ENCODE results near the gene PTGFRN. TPM values are rescaled to one million over a fixed set of nuclear protein-coding genes. Genes with fewer than 3 reads are reported as not detected.

The PTGFRN gene
- total and polyA plus RNA-seq, 2 experiments from 2014 or later: 17.4 to 32.7 TPM

DNA sequence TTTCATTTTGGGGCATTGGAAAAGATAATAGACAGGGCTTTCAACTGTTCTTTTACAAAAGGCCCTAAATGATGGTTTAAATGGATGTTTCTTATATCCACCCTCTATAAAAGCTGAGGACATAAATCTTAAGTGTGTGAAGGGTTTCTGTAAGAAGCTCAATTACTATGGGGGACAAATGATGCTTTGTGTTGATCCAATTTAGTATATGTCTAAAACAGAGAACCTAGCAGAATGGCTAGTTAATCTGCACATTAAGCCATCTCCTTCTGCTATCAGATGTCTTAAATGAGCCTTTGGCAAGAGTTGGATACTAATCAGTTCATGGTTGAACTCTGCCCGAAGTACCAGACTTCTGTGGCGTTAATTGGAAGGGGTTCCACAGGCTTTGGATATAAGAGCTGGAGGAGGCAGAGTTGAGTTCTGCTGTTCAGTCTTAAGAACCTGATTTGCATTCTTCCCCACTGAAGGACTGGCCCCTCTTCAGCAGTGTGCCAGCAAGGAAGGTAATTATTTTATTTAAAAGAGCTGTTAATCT is 43.1 kb downstream of the PTGFRN start:
- Histone ChIP-seq H3K27me3 (ENCODE audit: insufficient read depth) (no peaks in the 10 kb centered on the region), H3K9me2 (ENCODE audit: insufficient read depth) (no peaks in the 10 kb centered on the region), H3K4me1 (ENCODE audit: insufficient read depth) (peaks cover 18% of the 10 kb centered on the region), H3K4me3 (no peak overlapping the region), H3K36me3 (ENCODE audit: insufficient read depth) (no peaks in the 10 kb centered on the region), H3K4me2 (no peak overlapping the region), H3F3A (replicated peaks; ENCODE audit: low read depth) (no peaks in the 10 kb centered on the region), H3K79me2 (replicated peaks; ENCODE audit: insufficient read depth) (no peaks in the 10 kb centered on the region), H3K27ac (ENCODE audit: low read depth) (no peak overlapping the region), H2AFZ (no peak overlapping the region), H4K20me1 (replicated peaks; ENCODE audit: insufficient read depth) (peaks cover 10% of the 10 kb centered on the region)
- Mint-ChIP-seq H3K9me3 (no peaks in the 10 kb centered on the region), H3K36me3 (ENCODE audit: low read depth) (peaks cover 25% of the 10 kb centered on the region), H3K4me3 (no peak overlapping the region), H3K27ac (no peak overlapping the region), H3K27me3 (ENCODE audit: insufficient read depth, low read depth, poor library complexity) (no peaks in the 10 kb centered on the region), H3K4me1 (peaks cover 6% of the 10 kb centered on the region; the same call in 2 of the 3 replicates)
- ATAC-seq (no peak), DNase-seq (ENCODE audit: low spot score) (no peak)
- TF ChIP-seq, protein P1, sequence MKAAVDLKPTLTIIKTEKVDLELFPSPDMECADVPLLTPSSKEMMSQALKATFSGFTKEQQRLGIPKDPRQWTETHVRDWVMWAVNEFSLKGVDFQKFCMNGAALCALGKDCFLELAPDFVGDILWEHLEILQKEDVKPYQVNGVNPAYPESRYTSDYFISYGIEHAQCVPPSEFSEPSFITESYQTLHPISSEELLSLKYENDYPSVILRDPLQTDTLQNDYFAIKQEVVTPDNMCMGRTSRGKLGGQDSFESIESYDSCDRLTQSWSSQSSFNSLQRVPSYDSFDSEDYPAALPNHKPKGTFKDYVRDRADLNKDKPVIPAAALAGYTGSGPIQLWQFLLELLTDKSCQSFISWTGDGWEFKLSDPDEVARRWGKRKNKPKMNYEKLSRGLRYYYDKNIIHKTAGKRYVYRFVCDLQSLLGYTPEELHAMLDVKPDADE (IDR thresholded peaks at IDR 0.05): no peak
- TF ChIP-seq ZNF114 (CRISPR knock-in tag; IDR thresholded peaks at IDR 0.05) (no peak), CREB1 (CRISPR knock-in tag; IDR thresholded peaks at IDR 0.05; ENCODE audit: low read depth) (no peak), EZH2phosphoT487 (IDR thresholded peaks at IDR 0.05; ENCODE audit: unreplicated experiment) (no peak), JUNB (IDR thresholded peaks at IDR 0.05; ENCODE audit: unreplicated experiment) (no peak), ZNF331 (CRISPR knock-in tag; IDR thresholded peaks at IDR 0.05; ENCODE audit: low read depth) (no peak), POLR2AphosphoS5 (IDR thresholded peaks at IDR 0.05; ENCODE audit: low read depth) (no peak), STAT1 (IDR thresholded peaks at IDR 0.05; ENCODE audit: unreplicated experiment) (no peak), NANOG (IDR thresholded peaks at IDR 0.05; ENCODE audit: borderline replicate concordance) (no peak), EZH2 (IDR thresholded peaks at IDR 0.05; ENCODE audit: low read depth, unreplicated experiment) (no peak)
- TF ChIP-seq, protein P2, sequence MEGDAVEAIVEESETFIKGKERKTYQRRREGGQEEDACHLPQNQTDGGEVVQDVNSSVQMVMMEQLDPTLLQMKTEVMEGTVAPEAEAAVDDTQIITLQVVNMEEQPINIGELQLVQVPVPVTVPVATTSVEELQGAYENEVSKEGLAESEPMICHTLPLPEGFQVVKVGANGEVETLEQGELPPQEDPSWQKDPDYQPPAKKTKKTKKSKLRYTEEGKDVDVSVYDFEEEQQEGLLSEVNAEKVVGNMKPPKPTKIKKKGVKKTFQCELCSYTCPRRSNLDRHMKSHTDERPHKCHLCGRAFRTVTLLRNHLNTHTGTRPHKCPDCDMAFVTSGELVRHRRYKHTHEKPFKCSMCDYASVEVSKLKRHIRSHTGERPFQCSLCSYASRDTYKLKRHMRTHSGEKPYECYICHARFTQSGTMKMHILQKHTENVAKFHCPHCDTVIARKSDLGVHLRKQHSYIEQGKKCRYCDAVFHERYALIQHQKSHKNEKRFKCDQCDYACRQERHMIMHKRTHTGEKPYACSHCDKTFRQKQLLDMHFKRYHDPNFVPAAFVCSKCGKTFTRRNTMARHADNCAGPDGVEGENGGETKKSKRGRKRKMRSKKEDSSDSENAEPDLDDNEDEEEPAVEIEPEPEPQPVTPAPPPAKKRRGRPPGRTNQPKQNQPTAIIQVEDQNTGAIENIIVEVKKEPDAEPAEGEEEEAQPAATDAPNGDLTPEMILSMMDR (conservative IDR thresholded peaks at IDR 0.05; ENCODE audit: low read depth in 2 of 2): no peak
- TF ChIP-seq, protein P3, sequence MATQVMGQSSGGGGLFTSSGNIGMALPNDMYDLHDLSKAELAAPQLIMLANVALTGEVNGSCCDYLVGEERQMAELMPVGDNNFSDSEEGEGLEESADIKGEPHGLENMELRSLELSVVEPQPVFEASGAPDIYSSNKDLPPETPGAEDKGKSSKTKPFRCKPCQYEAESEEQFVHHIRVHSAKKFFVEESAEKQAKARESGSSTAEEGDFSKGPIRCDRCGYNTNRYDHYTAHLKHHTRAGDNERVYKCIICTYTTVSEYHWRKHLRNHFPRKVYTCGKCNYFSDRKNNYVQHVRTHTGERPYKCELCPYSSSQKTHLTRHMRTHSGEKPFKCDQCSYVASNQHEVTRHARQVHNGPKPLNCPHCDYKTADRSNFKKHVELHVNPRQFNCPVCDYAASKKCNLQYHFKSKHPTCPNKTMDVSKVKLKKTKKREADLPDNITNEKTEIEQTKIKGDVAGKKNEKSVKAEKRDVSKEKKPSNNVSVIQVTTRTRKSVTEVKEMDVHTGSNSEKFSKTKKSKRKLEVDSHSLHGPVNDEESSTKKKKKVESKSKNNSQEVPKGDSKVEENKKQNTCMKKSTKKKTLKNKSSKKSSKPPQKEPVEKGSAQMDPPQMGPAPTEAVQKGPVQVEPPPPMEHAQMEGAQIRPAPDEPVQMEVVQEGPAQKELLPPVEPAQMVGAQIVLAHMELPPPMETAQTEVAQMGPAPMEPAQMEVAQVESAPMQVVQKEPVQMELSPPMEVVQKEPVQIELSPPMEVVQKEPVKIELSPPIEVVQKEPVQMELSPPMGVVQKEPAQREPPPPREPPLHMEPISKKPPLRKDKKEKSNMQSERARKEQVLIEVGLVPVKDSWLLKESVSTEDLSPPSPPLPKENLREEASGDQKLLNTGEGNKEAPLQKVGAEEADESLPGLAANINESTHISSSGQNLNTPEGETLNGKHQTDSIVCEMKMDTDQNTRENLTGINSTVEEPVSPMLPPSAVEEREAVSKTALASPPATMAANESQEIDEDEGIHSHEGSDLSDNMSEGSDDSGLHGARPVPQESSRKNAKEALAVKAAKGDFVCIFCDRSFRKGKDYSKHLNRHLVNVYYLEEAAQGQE (IDR thresholded peaks at IDR 0.05; ENCODE audit: unreplicated experiment): no peak
- TF ChIP-seq, protein P4, sequence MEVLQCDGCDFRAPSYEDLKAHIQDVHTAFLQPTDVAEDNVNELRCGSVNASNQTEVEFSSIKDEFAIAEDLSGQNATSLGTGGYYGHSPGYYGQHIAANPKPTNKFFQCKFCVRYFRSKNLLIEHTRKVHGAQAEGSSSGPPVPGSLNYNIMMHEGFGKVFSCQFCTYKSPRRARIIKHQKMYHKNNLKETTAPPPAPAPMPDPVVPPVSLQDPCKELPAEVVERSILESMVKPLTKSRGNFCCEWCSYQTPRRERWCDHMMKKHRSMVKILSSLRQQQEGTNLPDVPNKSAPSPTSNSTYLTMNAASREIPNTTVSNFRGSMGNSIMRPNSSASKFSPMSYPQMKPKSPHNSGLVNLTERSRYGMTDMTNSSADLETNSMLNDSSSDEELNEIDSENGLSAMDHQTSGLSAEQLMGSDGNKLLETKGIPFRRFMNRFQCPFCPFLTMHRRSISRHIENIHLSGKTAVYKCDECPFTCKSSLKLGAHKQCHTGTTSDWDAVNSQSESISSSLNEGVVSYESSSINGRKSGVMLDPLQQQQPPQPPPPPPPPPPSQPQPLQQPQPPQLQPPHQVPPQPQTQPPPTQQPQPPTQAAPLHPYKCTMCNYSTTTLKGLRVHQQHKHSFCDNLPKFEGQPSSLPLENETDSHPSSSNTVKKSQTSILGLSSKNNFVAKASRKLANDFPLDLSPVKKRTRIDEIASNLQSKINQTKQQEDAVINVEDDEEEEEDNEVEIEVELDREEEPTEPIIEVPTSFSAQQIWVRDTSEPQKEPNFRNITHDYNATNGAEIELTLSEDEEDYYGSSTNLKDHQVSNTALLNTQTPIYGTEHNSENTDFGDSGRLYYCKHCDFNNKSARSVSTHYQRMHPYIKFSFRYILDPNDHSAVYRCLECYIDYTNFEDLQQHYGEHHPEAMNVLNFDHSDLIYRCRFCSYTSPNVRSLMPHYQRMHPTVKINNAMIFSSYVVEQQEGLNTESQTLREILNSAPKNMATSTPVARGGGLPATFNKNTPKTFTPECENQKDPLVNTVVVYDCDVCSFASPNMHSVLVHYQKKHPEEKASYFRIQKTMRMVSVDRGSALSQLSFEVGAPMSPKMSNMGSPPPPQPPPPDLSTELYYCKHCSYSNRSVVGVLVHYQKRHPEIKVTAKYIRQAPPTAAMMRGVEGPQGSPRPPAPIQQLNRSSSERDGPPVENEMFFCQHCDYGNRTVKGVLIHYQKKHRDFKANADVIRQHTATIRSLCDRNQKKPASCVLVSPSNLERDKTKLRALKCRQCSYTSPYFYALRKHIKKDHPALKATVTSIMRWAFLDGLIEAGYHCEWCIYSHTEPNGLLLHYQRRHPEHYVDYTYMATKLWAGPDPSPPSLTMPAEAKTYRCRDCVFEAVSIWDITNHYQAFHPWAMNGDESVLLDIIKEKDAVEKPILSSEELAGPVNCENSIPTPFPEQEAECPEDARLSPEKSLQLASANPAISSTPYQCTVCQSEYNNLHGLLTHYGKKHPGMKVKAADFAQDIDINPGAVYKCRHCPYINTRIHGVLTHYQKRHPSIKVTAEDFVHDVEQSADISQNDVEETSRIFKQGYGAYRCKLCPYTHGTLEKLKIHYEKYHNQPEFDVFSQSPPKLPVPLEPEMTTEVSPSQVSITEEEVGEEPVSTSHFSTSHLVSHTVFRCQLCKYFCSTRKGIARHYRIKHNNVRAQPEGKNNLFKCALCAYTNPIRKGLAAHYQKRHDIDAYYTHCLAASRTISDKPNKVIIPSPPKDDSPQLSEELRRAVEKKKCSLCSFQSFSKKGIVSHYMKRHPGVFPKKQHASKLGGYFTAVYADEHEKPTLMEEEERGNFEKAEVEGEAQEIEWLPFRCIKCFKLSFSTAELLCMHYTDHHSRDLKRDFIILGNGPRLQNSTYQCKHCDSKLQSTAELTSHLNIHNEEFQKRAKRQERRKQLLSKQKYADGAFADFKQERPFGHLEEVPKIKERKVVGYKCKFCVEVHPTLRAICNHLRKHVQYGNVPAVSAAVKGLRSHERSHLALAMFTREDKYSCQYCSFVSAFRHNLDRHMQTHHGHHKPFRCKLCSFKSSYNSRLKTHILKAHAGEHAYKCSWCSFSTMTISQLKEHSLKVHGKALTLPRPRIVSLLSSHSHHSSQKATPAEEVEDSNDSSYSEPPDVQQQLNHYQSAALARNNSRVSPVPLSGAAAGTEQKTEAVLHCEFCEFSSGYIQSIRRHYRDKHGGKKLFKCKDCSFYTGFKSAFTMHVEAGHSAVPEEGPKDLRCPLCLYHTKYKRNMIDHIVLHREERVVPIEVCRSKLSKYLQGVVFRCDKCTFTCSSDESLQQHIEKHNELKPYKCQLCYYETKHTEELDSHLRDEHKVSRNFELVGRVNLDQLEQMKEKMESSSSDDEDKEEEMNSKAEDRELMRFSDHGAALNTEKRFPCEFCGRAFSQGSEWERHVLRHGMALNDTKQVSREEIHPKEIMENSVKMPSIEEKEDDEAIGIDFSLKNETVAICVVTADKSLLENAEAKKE (CRISPR knock-in tag; IDR thresholded peaks at IDR 0.05): no peak
